SK-N-SH (cell line): ENCODE measurements around the gene RASA3.

Experiments
- CTCF ChIP-seq: fragments of 200-600 bp; sonication (generic); IDR thresholded peaks from 2 replicates; pipeline ENCODE4 v1.6.1; 2017; ENCODE audit warnings: antibody characterized with exemption, mild to moderate bottlenecking, moderate library complexity
- EP300 ChIP-seq, 2 experiments: IDR thresholded peaks; 2 replicates each; pipeline versions ENCODE4 v1.4.0 to v1.6.1; 2012; ENCODE audit warnings: borderline replicate concordance in 1 of 2, low read depth in 1 of 2, low read length in 1 of 2
- EZH2phosphoT487 ChIP-seq: fragments of 200-600 bp; sonication (generic); IDR thresholded peaks from 2 replicates; pipeline ENCODE4 v1.6.1; 2017; ENCODE audit warnings: low read depth, mixed run types, mild to moderate bottlenecking, antibody characterized with exemption, moderate library complexity, borderline replicate concordance
- MXI1 ChIP-seq: IDR thresholded peaks from 2 replicates; pipeline ENCODE4 v1.6.1; 2012; ENCODE audit warnings: mild to moderate bottlenecking, low read depth, low read length, improper control_type of control experiment
- POLR2AphosphoS5 ChIP-seq: IDR thresholded peaks from 2 replicates; pipeline ENCODE4 v1.6.1; 2012; ENCODE audit warnings: low read depth, low read length
- RAD21 ChIP-seq: IDR thresholded peaks from 2 replicates; pipeline ENCODE4 v1.6.1; 2012; ENCODE audit warnings: mild to moderate bottlenecking, low read length
- RFX5 ChIP-seq: IDR thresholded peaks from 2 replicates; pipeline ENCODE4 v1.6.1; 2012; ENCODE audit warnings: mild to moderate bottlenecking, improper control_type of control experiment, low read length
- USF2 ChIP-seq: fragments of 150-350 bp; IDR thresholded peaks from 2 replicates; pipeline ENCODE4 v1.6.1; 2017; ENCODE audit warnings: antibody characterized with exemption, low read length, low read depth, borderline replicate concordance

GRCh38 chr13:114108894-114109293 is 23.5 kb downstream of the RASA3 start:
- no peak for TF ChIP-seq EP300 (IDR thresholded peaks at IDR 0.05; ENCODE audit: borderline replicate concordance in 1 of 2, low read depth in 1 of 2, low read length in 1 of 2)
- no peak for TF ChIP-seq CTCF
- TF ChIP-seq EZH2phosphoT487, result no peak
- TF ChIP-seq POLR2AphosphoS5, result no peak
- no peak for TF ChIP-seq MXI1
- no peak for TF ChIP-seq RFX5
- no peak for TF ChIP-seq USF2
- no peak for TF ChIP-seq RAD21
